Limb (tissue), 2 donors: ENCODE measurements around the gene BBS9.

Experiments used
- DNase-seq, 2 donors: peaks; one replicate each; pipeline ENCODE4 v3.0.0-alpha.2; 2016; ENCODE audit errors: extremely low spot score in 2 of 2

The BBS9 gene

GRCh38 chr7:33644489-33644888, 515.1 kb downstream of the BBS9 start:
- no peak for DNase-seq

- DNase-seq: peak in 1 of 2 donors; percentile 32
Measured at GRCh38 chr7:33645104-33645503, 515.7 kb downstream of the BBS9 start.

- no peak for DNase-seq
Measured at GRCh38 chr7:33646166-33646565, 516.8 kb downstream of the BBS9 start.

DNA sequence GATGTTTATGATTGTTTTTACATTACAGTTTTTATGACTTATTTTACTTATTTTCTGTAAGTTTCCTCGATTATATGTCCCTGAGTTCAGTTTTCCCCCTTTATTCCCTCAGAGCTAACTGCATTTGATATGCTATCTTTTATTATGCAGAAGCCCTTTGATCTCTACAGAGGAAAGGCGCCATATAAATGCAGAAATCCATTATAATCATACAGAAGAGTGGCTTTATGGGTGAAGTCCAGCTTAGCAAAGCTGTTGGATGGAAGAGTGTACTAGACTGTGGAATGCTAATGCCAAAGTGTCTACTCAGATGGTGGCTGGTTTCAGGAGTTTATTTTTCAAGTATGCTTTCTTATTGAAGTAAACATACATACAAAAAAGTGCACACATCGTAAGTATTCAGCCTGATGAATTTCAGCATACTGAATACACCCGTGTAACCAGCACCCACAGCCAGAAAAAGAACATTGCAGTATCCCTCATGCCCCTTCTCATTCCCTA, 517.6 kb downstream of the BBS9 start:
- DNase-seq: no peak

- DNase-seq: no peak
Measured at GRCh38 chr7:33649476-33650441, 520.4 kb downstream of the BBS9 start.

GRCh38 chr7:33650828-33651227, 521.5 kb downstream of the BBS9 start:
- no peak for DNase-seq

DNA sequence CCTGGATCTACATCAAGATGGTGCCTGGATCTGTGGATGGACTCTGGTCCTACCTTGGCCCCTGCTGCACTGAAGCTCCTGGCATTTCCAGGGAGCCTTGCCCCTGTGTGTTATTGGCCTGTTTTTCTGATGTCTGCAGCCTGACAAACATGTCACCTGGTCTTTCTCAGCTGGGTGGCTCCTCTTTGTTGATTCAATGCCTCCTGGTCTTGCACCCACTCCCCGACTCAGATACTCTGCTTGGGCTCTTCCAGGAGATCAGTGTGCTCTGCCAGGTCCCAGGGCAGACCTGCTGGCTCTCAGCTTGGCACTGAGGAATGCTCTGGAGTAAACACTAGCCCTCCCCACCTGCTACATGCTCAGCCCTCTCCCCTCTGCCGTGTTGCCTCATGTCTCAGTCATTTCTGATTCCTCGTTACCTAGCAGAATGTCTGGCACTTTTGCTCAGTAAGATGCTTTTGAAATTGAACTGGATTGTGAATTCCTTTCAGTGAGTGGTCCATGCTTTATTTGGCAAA, 522.7 kb downstream of the BBS9 start:
- no peak for DNase-seq

GRCh38 chr7:33654676-33655075, 525.3 kb downstream of the BBS9 start:
- no peak for DNase-seq
